WTC11 (cell line): ENCODE data around the gene RBBP7. TPM values are rescaled to one million over a fixed set of nuclear protein-coding genes. Genes with fewer than 3 reads are reported as not detected.

Experiments used
- ATAC-seq: fragments of 200-7000 bp; cut with Tn5 transposase; 2 replicates; pipeline ENCODE4 v1.10.0; 2021; ENCODE audit warnings: mild to moderate bottlenecking, moderate library complexity
- CTCF ChIA-PET: fragments of 300-600 bp; sonication (Branson Sonifier 250); formaldehyde crosslinking; loops from one replicate; lab custom pipeline; 2021; ENCODE audit warnings: antibody characterized with exemption; lab: Charles Lee
- POLR2A ChIA-PET: fragments of 350-600 bp; sonication (Branson Sonifier 250); formaldehyde crosslinking; loops from one replicate; lab custom pipeline; 2021; ENCODE audit warnings: antibody characterized with exemption; lab: Charles Lee
- DNase-seq: peaks from one replicate; pipeline ENCODE4 v3.0.0; 2021; ENCODE audit warnings: low spot score
- H3K27ac Mint-ChIP-seq: 2 replicates; pipeline ENCODE4 v1.8.0; 2021; ENCODE audit warnings: mixed read lengths
- H3K27me3 Mint-ChIP-seq: 2 replicates; pipeline ENCODE4 v1.8.0; 2021; ENCODE audit warnings: low read depth, mild to moderate bottlenecking, moderate library complexity, mixed read lengths
- H3K36me3 Mint-ChIP-seq: 2 replicates; pipeline ENCODE4 v1.8.0; 2021; ENCODE audit warnings: mixed read lengths
- H3K4me1 Mint-ChIP-seq: 2 replicates; pipeline ENCODE4 v1.8.0; 2022; ENCODE audit warnings: mixed read lengths
- H3K4me3 Mint-ChIP-seq: 2 replicates; pipeline ENCODE4 v1.8.0; 2021; ENCODE audit warnings: mild to moderate bottlenecking, moderate library complexity, mixed read lengths
- H3K9me3 Mint-ChIP-seq: 2 replicates; pipeline ENCODE4 v1.8.0; 2021; ENCODE audit warnings: mixed read lengths
- ATF1 ChIP-seq: sonication (generic); formaldehyde crosslinking; IDR thresholded peaks from 2 replicates; pipeline ENCODE4 v1.8.1; 2023; ENCODE audit warnings: mild to moderate bottlenecking, moderate library complexity, missing genetic modification reagents
- CREB1 ChIP-seq: sonication (generic); formaldehyde crosslinking; IDR thresholded peaks from 2 replicates; pipeline ENCODE4 v1.8.0; 2023; ENCODE audit warnings: mild to moderate bottlenecking, missing genetic modification reagents
- FOXP1 ChIP-seq: sonication (generic); formaldehyde crosslinking; IDR thresholded peaks from 2 replicates; pipeline ENCODE4 v1.8.0; 2022; ENCODE audit warnings: missing genetic modification reagents, mild to moderate bottlenecking, moderate library complexity, borderline replicate concordance
- GRHL2 ChIP-seq: fragments of 250-450 bp; sonication (Bioruptor Pico); IDR thresholded peaks from 2 replicates; pipeline ENCODE4 v1.8.0; 2022; ENCODE audit warnings: mild to moderate bottlenecking, moderate library complexity; ENCODE audit not compliant: insufficient replicate concordance, severe bottlenecking
- GTF2I ChIP-seq: fragments of 250-450 bp; sonication (Bioruptor Pico); conservative IDR thresholded peaks from 2 replicates; pipeline ENCODE4 v1.4.0; 2021; ENCODE audit warnings: mild to moderate bottlenecking
- IRF2 ChIP-seq: sonication (generic); formaldehyde crosslinking; IDR thresholded peaks from 2 replicates; pipeline ENCODE4 v1.8.0; 2022; ENCODE audit warnings: low read depth, missing genetic modification reagents, borderline replicate concordance
- NFATC4 ChIP-seq: fragments of 250-450 bp; sonication (Bioruptor Pico); IDR thresholded peaks from 2 replicates; pipeline ENCODE4 v1.9.0; 2021; ENCODE audit warnings: mild to moderate bottlenecking
- NR1H2 ChIP-seq: sonication (generic); formaldehyde crosslinking; IDR thresholded peaks from 2 replicates; pipeline ENCODE4 v1.9.0; 2021; ENCODE audit warnings: mild to moderate bottlenecking, moderate library complexity, missing genetic modification reagents
- NR2C2 ChIP-seq: sonication (generic); formaldehyde crosslinking; IDR thresholded peaks from 2 replicates; pipeline ENCODE4 v1.8.0; 2022; ENCODE audit warnings: mild to moderate bottlenecking, missing genetic modification reagents
- TEAD1 ChIP-seq: sonication (generic); formaldehyde crosslinking; IDR thresholded peaks from 2 replicates; pipeline ENCODE4 v1.8.0; 2022; ENCODE audit warnings: mild to moderate bottlenecking, missing genetic modification reagents
- ZNF121 ChIP-seq: sonication (generic); formaldehyde crosslinking; IDR thresholded peaks from 2 replicates; pipeline ENCODE4 v1.8.0; 2023; ENCODE audit warnings: missing genetic modification reagents
- ZNF317 ChIP-seq: sonication (generic); formaldehyde crosslinking; IDR thresholded peaks from 2 replicates; pipeline ENCODE4 v1.8.1; 2023; ENCODE audit warnings: low read depth, mild to moderate bottlenecking, moderate library complexity, missing genetic modification reagents, borderline replicate concordance
- total RNA-seq: library from RNA; stranded (reverse); gene quantifications from 3 replicates; pipeline ENCODE4 v1.2.3, GENCODE V29; 2021
- TF ChIP-seq, protein P1 (sequence below): sonication (generic); formaldehyde crosslinking; IDR thresholded peaks from 2 replicates; pipeline ENCODE4 v1.8.1; 2023; ENCODE audit warnings: mild to moderate bottlenecking, missing genetic modification reagents, moderate library complexity
- TF ChIP-seq, protein P2 (sequence below): sonication (generic); formaldehyde crosslinking; IDR thresholded peaks from 2 replicates; pipeline ENCODE4 v1.8.1; 2022; ENCODE audit warnings: mild to moderate bottlenecking, moderate library complexity, missing genetic modification reagents
- TF ChIP-seq, protein P3 (sequence below): sonication (generic); formaldehyde crosslinking; IDR thresholded peaks from 2 replicates; pipeline ENCODE4 v1.8.0; 2022; ENCODE audit warnings: mild to moderate bottlenecking, missing genetic modification reagents
- TF ChIP-seq, protein P4 (sequence below): fragments of 250-450 bp; sonication (Bioruptor Pico); IDR thresholded peaks from 2 replicates; pipeline ENCODE4 v1.8.0; 2021; ENCODE audit warnings: mild to moderate bottlenecking
- TF ChIP-seq, protein P5 (sequence below): sonication (generic); formaldehyde crosslinking; IDR thresholded peaks from 2 replicates; pipeline ENCODE4 v1.8.1; 2023; ENCODE audit warnings: mild to moderate bottlenecking, missing genetic modification reagents, borderline replicate concordance
- TF ChIP-seq, protein P6 (sequence below): fragments of 250-450 bp; sonication (Bioruptor Pico); conservative IDR thresholded peaks from 2 replicates; pipeline ENCODE4 v1.9.0; 2021; ENCODE audit warnings: mild to moderate bottlenecking
- TF ChIP-seq, protein P7 (sequence below): fragments of 250-450 bp; sonication (Bioruptor Pico); IDR thresholded peaks from 2 replicates; pipeline ENCODE4 v1.9.0; 2021; ENCODE audit warnings: mild to moderate bottlenecking
- TF ChIP-seq, protein P8 (sequence below): sonication (generic); formaldehyde crosslinking; IDR thresholded peaks from 2 replicates; pipeline ENCODE4 v1.8.1; 2023; ENCODE audit warnings: mild to moderate bottlenecking, missing genetic modification reagents

RBBP7 gene
- total RNA-seq, 1 experiment from 2014 or later: 120 TPM

DNA sequence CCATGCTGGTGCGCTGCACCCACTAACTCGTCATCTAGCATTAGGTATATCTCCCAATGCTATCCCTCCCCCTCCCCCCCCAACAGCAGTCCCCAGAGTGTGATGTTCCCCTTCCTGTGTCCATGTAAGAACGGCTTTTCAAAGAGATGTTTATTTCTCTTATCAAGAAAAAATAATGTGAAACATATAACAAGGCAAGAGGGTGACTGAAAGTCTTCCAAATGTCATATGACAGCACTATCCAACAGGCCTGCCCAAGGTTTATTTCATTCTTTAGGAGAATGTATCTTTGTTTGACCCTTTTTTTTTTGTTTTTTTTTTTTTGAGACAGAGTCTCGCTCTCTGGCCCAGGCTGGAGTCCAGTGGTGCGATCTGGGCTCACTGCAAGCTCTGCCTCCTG, 46.4 kb upstream of the RBBP7 start:
- H3K4me3 Mint-ChIP-seq: no peak overlapping the region
- TF ChIP-seq, protein P1, sequence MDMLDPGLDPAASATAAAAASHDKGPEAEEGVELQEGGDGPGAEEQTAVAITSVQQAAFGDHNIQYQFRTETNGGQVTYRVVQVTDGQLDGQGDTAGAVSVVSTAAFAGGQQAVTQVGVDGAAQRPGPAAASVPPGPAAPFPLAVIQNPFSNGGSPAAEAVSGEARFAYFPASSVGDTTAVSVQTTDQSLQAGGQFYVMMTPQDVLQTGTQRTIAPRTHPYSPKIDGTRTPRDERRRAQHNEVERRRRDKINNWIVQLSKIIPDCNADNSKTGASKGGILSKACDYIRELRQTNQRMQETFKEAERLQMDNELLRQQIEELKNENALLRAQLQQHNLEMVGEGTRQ (CRISPR knock-in tag): no peak
- TF ChIP-seq ZNF121 (no peak), ZNF317 (CRISPR knock-in tag) (no peak), NFATC4 (CRISPR knock-in tag) (no peak), IRF2 (no peak), ATF1 (CRISPR knock-in tag) (no peak)
- TF ChIP-seq, protein P2, sequence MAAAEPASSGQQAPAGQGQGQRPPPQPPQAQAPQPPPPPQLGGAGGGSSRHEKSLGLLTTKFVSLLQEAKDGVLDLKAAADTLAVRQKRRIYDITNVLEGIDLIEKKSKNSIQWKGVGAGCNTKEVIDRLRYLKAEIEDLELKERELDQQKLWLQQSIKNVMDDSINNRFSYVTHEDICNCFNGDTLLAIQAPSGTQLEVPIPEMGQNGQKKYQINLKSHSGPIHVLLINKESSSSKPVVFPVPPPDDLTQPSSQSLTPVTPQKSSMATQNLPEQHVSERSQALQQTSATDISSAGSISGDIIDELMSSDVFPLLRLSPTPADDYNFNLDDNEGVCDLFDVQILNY: no peak
- TF ChIP-seq, protein P3, sequence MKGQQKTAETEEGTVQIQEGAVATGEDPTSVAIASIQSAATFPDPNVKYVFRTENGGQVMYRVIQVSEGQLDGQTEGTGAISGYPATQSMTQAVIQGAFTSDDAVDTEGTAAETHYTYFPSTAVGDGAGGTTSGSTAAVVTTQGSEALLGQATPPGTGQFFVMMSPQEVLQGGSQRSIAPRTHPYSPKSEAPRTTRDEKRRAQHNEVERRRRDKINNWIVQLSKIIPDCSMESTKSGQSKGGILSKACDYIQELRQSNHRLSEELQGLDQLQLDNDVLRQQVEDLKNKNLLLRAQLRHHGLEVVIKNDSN: no peak
- TF ChIP-seq, all 79 proteins: peak for 0
- Mint-ChIP-seq H3K27me3 (no peaks in the 10 kb centered on the region), H3K27ac (no peak overlapping the region), H3K9me3 (no peaks in the 10 kb centered on the region), H3K36me3 (no peaks in the 10 kb centered on the region), H3K4me1 (peaks cover 10% of the 10 kb centered on the region)
- ATAC-seq (no peak), DNase-seq (no peak)
- POLR2A ChIA-PET: no interaction called here
- CTCF ChIA-PET: no interaction called here

DNA sequence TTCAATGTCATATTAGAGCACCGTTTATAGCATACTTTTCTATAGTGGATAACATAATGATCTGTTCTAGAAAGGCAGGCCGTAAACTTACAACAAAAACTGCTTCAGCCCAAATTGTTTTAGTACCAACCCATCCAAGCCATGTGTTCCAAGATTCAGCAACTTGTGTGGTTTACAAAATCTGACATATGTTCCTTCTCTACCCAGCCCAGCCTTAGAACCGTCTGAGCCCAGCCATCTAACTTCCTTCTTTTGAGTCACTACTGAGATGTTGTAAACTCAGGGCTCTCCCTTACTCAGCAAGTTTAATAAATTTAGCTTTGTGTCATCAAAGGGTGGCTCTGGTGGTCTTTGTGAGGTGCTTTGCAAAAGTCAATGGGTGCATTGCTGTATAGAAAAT, 43.9 kb upstream of the RBBP7 start:
- POLR2A ChIA-PET: no interaction called here
- no peak for ATAC-seq
- H3K27ac Mint-ChIP-seq: no peak overlapping the region

DNA sequence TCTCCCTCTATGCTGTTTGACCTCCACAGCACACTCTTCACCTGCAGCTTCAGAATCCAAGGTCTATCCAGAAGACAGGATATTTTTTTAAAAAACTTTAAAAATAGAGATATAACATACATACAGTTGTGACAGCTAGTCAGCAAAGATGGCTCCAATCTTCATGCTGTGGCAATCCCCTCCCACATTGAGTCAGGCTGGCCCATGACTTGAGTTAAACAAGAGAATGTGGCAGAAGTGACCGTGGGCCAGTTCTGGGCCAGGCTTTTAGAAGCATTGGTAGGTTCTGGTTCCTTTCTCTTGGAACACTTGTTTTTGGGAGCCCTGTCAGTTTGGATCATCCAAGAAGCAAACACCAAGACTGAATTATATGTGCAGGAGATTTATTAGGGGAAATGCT, 40.2 kb upstream of the RBBP7 start:
- ATAC-seq: no peak
- CTCF ChIA-PET: no interaction called here
- Mint-ChIP-seq H3K36me3 (no peaks in the 10 kb centered on the region), H3K4me3 (no peak overlapping the region), H3K27me3 (peaks cover 2% of the 10 kb centered on the region; the same call in 1 of the 2 replicates), H3K27ac (no peak overlapping the region), H3K9me3 (no peaks in the 10 kb centered on the region), H3K4me1 (peaks cover 4% of the 10 kb centered on the region)
- POLR2A ChIA-PET: no interaction called here
- no peak for DNase-seq
- TF ChIP-seq, protein P4, sequence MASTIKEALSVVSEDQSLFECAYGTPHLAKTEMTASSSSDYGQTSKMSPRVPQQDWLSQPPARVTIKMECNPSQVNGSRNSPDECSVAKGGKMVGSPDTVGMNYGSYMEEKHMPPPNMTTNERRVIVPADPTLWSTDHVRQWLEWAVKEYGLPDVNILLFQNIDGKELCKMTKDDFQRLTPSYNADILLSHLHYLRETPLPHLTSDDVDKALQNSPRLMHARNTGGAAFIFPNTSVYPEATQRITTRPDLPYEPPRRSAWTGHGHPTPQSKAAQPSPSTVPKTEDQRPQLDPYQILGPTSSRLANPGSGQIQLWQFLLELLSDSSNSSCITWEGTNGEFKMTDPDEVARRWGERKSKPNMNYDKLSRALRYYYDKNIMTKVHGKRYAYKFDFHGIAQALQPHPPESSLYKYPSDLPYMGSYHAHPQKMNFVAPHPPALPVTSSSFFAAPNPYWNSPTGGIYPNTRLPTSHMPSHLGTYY (CRISPR knock-in tag): no peak
- TF ChIP-seq, protein P5, sequence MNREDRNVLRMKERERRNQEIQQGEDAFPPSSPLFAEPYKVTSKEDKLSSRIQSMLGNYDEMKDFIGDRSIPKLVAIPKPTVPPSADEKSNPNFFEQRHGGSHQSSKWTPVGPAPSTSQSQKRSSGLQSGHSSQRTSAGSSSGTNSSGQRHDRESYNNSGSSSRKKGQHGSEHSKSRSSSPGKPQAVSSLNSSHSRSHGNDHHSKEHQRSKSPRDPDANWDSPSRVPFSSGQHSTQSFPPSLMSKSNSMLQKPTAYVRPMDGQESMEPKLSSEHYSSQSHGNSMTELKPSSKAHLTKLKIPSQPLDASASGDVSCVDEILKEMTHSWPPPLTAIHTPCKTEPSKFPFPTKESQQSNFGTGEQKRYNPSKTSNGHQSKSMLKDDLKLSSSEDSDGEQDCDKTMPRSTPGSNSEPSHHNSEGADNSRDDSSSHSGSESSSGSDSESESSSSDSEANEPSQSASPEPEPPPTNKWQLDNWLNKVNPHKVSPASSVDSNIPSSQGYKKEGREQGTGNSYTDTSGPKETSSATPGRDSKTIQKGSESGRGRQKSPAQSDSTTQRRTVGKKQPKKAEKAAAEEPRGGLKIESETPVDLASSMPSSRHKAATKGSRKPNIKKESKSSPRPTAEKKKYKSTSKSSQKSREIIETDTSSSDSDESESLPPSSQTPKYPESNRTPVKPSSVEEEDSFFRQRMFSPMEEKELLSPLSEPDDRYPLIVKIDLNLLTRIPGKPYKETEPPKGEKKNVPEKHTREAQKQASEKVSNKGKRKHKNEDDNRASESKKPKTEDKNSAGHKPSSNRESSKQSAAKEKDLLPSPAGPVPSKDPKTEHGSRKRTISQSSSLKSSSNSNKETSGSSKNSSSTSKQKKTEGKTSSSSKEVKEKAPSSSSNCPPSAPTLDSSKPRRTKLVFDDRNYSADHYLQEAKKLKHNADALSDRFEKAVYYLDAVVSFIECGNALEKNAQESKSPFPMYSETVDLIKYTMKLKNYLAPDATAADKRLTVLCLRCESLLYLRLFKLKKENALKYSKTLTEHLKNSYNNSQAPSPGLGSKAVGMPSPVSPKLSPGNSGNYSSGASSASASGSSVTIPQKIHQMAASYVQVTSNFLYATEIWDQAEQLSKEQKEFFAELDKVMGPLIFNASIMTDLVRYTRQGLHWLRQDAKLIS (CRISPR knock-in tag): no peak
- TF ChIP-seq IRF2 (no peak), FOXP1 (CRISPR knock-in tag) (no peak), GRHL2 (CRISPR knock-in tag) (no peak)
- TF ChIP-seq, protein P6, sequence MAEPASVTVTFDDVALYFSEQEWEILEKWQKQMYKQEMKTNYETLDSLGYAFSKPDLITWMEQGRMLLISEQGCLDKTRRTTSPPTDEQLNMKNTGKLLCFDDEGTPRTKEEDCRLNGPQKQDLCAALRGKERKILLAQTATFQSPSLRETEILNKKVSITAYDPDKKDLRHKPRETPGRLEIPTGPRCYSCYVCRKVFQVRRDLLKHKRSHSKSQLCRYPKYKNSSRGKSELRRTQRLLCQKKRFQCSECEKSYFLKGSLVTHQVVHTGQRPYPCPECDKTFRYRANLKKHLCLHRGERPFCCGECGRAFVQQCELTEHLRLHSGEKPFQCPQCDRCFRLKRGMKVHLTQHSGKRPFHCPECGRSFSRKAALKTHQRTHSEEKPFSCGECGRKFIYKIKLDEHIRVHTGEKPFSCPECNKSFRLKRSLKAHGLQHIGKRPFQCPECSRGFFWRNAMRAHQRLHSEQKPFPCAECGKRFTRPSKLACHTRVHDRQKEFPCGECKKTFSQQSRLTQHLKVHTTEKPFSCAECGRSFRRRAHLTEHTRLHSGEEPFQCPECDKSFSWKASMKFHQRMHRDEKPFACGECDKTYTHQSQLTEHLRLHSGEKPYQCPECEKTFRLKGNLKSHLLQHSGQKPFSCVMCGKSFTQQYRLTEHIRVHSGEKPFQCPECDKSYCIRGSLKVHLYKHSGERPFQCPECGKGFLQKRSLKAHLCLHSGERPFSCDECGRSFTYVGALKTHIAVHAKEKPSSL: no peak

More for the DNA sequence above, 43.9 kb upstream of the RBBP7 start:
- CTCF ChIA-PET: no interaction called here
- H3K4me1 Mint-ChIP-seq: peaks cover 10% of the 10 kb centered on the region
- no peaks in the 10 kb centered on the region for H3K9me3 Mint-ChIP-seq
- DNase-seq: no peak
- no peaks in the 10 kb centered on the region for H3K27me3 Mint-ChIP-seq
- TF ChIP-seq, protein P7, sequence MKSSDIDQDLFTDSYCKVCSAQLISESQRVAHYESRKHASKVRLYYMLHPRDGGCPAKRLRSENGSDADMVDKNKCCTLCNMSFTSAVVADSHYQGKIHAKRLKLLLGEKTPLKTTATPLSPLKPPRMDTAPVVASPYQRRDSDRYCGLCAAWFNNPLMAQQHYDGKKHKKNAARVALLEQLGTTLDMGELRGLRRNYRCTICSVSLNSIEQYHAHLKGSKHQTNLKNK (CRISPR knock-in tag): no peak
- TF ChIP-seq IRF2 (no peak), NR1H2 (CRISPR knock-in tag) (no peak), CREB1 (CRISPR knock-in tag) (no peak), GTF2I (CRISPR knock-in tag) (no peak), NR2C2 (CRISPR knock-in tag) (no peak), TEAD1 (no peak)
- TF ChIP-seq, protein P8, sequence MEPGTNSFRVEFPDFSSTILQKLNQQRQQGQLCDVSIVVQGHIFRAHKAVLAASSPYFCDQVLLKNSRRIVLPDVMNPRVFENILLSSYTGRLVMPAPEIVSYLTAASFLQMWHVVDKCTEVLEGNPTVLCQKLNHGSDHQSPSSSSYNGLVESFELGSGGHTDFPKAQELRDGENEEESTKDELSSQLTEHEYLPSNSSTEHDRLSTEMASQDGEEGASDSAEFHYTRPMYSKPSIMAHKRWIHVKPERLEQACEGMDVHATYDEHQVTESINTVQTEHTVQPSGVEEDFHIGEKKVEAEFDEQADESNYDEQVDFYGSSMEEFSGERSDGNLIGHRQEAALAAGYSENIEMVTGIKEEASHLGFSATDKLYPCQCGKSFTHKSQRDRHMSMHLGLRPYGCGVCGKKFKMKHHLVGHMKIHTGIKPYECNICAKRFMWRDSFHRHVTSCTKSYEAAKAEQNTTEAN: no peak
- TF ChIP-seq, protein P4 (CRISPR knock-in tag): no peak
- H3K4me3 Mint-ChIP-seq: no peak overlapping the region
- H3K36me3 Mint-ChIP-seq: no peaks in the 10 kb centered on the region
